ENCODE results near the gene AZGP1.

AZGP1 gene

DNA sequence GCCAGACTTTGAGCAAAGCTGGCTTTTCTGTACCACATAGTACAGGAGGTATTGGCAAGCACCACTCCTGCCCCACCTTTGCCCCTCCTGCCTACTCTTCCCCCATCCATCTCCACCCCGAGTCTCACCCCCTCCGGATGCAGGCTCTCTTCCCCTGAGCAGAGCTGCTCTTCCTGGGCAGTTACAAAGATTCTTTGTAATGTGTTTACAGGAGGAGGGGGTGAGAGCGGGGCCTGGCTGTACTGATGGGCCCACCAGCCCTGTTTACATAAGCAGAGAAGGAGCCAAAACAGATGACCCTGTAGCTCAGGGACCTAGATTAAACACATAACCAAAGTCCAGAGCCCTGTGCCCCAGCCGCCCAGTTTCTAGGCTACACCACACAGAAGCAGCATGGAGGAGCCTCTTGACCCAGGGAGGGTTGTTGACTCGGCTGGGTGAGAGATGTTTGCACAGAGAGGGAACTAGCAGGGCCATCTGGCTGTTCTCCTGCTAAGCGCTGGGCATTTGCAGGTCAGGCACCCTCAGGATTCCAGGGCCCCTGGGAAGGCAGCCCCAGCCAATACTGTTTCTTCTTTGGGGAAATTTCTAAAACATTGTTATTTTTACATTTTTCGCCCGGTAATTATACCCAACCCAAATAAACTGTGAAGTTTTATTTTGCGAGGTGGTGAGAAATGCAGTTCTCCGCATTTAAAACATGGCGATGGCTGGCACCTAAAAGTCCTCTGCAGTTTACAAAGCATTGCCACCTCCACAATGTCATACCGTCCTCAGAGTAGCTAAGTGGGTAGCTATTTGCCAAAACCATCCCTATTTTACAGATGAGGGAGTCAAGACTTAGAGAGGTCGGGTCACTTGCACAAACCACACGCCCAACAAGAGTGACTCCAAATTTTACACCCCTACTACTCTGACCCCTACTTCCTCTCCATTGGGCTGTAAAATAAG lies 28.2 kb upstream of the AZGP1 start:
- no peaks in the 10 kb centered on the region for H3K9me3 ChIP-seq (ENCODE audit: severe bottlenecking)
- no peaks in the 10 kb centered on the region for H3K27me3 ChIP-seq (ENCODE audit: insufficient read depth, low read depth, severe bottlenecking)
- TF ChIP-seq, protein P1, sequence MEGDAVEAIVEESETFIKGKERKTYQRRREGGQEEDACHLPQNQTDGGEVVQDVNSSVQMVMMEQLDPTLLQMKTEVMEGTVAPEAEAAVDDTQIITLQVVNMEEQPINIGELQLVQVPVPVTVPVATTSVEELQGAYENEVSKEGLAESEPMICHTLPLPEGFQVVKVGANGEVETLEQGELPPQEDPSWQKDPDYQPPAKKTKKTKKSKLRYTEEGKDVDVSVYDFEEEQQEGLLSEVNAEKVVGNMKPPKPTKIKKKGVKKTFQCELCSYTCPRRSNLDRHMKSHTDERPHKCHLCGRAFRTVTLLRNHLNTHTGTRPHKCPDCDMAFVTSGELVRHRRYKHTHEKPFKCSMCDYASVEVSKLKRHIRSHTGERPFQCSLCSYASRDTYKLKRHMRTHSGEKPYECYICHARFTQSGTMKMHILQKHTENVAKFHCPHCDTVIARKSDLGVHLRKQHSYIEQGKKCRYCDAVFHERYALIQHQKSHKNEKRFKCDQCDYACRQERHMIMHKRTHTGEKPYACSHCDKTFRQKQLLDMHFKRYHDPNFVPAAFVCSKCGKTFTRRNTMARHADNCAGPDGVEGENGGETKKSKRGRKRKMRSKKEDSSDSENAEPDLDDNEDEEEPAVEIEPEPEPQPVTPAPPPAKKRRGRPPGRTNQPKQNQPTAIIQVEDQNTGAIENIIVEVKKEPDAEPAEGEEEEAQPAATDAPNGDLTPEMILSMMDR (IDR thresholded peaks at IDR 0.05; ENCODE audit: low read depth, low read length) = no peak
- DNase-seq = peak; percentile 44
- H3K27ac ChIP-seq = peak overlapping the region; percentile 35; the same call in 1 of the 2 replicates
- H3K4me3 ChIP-seq (ENCODE audit: low read depth, low read length) = no peak overlapping the region
- no peaks in the 10 kb centered on the region for H3K36me3 ChIP-seq

- Histone ChIP-seq H3K9me3 (ENCODE audit: severe bottlenecking) (no peaks in the 10 kb centered on the region), H3K4me3 (ENCODE audit: low read depth, low read length) (no peak overlapping the region), H3K27ac (no peak overlapping the region), H3K36me3 (no peaks in the 10 kb centered on the region), H3K27me3 (ENCODE audit: insufficient read depth, low read depth, severe bottlenecking) (no peaks in the 10 kb centered on the region)
- TF ChIP-seq, protein P1 (IDR thresholded peaks at IDR 0.05; ENCODE audit: low read depth, low read length) = no peak
- DNase-seq = no peak
These were observed 24.4 kb upstream of the AZGP1 start for GRCh38 chr7:100000239-100000638.

DNA sequence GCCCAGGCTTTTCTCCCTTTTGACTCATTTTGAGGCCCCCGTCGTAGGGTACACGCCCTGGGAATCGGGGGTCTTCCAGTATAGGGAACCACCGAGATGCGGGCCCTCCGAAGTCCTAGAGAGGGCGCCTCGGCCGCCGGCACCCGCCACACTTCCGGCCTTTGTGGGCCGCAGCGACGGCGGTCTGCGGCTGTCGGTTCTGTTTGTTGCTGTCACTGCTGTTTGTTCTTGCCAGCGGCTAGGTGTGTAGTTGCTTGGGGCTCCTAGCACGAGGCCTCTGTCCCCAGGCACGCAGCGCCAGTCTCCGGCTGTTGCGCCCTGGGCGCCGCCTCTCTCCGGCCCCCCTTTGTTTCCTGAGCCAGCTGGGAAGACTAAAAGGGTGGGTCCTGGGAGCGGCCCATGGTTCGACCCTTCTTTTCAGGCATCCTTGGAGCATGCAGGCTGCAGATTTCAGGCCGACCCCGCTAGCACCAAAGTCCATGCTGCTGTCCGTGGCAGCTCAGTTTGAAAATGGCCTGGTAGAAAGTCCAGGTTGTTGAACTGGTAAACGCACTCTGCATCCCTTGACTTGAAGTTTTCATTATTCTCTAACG lies 21.8 kb upstream of the AZGP1 start:
- no peaks in the 10 kb centered on the region for H3K36me3 ChIP-seq
- DNase-seq = no peak
- TF ChIP-seq, protein P1 (IDR thresholded peaks at IDR 0.05; ENCODE audit: low read depth, low read length) = no peak
- H3K9me3 ChIP-seq (ENCODE audit: severe bottlenecking) = no peaks in the 10 kb centered on the region
- no peaks in the 10 kb centered on the region for H3K27me3 ChIP-seq (ENCODE audit: insufficient read depth, low read depth, severe bottlenecking)
- H3K4me3 ChIP-seq (ENCODE audit: low read depth, low read length) = no peak overlapping the region
- no peak overlapping the region for H3K27ac ChIP-seq

GRCh38 chr7:99996755-99997544 lies 21.1 kb upstream of the AZGP1 start:
- DNase-seq = no peak
- Histone ChIP-seq H3K27ac (no peak overlapping the region), H3K27me3 (ENCODE audit: insufficient read depth, low read depth, severe bottlenecking) (no peaks in the 10 kb centered on the region), H3K36me3 (no peaks in the 10 kb centered on the region), H3K9me3 (ENCODE audit: severe bottlenecking) (no peaks in the 10 kb centered on the region), H3K4me3 (ENCODE audit: low read depth, low read length) (no peak overlapping the region)
- TF ChIP-seq, protein P1 (IDR thresholded peaks at IDR 0.05; ENCODE audit: low read depth, low read length) = no peak

GRCh38 chr7:99994819-99995218 lies 19.0 kb upstream of the AZGP1 start:
- TF ChIP-seq, protein P1 (IDR thresholded peaks at IDR 0.05; ENCODE audit: low read depth, low read length) = no peak
- H3K9me3 ChIP-seq (ENCODE audit: severe bottlenecking) = no peaks in the 10 kb centered on the region
- no peaks in the 10 kb centered on the region for H3K27me3 ChIP-seq (ENCODE audit: insufficient read depth, low read depth, severe bottlenecking)
- no peak for DNase-seq
- H3K4me3 ChIP-seq (ENCODE audit: low read depth, low read length) = no peak overlapping the region
- H3K27ac ChIP-seq = peak overlapping the region; percentile 74
- no peaks in the 10 kb centered on the region for H3K36me3 ChIP-seq

All from WERI-Rb-1 (cell line).